GM18868 (cell line): ENCODE measurements around the gene ZNF316.

ENCODE experiments used
- ATAC-seq: cut with Tn5 transposase; IDR thresholded peaks from one replicate; pipeline ENCODE4 v1.9.1; 2021; ENCODE audit warnings: mild to moderate bottlenecking, moderate library complexity; ENCODE audit not compliant: unreplicated experiment

The ZNF316 gene

DNA sequence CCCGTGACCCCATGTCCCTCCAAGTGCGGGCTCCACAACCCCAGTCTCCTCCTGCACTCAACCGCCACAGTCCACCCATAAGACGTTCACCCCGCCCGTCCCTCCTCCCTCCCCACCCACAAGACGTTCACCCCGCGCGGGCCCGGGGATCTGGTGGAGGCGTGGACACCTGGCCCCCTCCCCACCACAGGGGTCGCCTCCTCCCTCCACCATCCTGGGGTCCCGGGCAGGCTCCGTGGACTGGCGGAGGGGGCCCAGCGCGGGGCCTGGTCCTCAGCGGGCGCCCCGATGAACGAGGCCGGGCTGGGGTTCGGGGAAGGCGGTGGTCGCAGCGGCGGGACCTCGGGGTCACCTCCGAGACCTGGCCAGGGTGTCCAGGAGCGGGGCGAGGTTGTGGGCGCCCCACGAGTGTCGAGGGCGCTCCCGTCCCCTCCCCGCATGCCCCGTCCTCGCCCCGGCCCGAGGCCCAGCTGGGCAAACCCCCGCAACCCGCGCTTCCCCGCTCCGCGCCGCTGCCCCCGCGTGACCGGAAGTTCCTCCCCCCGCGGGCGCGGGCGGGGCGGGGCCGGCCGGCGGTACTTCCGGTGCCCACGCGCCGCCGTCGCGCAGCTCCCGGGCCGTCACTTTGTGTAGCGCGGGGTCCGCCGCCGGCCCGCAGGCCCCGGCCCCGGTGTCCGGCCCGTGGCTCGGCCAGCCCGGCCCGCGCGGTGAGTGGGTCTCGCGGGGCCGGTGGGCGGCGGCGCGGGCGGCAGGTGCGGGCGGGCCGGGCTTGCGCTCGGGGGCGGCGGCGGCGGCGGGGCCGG, at the start of gene ZNF316:
ZNF316 (plus strand) TSS at position 578 of the 803 bp plus-strand sequence. CDS start 5,092 bp downstream, outside the sequence.
- ATAC-seq: peak; percentile 80

DNA sequence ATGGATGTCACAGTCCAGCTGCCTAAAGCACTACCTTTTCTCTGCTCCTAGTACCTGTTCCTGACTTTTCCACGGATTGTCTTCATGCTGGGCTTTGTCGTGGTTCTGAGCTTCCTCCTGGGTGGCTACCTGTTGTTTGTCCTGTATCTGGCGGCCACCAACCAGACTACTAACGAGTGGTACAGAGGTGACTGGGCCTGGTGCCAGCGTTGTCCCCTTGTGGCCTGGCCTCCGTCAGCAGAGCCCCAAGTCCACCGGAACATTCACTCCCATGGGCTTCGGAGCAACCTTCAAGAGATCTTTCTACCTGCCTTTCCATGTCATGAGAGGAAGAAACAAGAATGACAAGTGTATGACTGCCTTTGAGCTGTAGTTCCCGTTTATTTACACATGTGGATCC, 48.6 kb upstream of the ZNF316 start:
- ATAC-seq: no peak

DNA sequence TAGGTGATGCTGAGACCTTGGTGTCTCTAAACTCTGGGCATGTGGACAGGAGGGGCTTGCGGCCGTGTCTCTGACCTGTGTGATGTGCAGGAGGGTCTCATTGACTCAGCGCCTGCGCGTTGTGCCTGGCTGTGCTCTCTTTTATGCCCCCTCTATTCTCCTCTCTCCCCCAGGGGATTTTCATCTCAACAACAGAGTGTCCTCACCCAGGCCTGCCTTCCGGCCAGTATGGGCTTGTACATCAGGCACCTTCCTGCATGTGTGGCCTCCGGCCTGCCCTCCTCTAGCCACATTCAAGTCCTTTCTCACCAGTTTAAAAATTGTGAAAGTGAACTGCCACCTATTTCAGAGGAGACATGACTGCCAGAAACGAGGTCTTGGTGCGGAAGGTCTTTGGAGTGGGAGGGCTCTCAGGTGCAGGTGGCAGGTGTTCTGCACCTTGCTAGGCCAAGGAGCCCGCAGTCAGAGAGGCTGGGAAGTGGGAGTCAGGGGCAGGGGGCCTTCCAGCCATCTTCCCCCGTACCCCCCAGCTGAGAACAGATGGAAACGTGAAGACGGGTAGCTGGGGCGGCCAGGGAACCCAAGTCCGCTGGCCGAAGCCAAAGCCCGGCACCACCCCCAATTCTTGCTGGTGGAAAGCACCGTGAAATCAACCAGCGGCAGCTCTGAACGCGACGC, 47.8 kb upstream of the ZNF316 start:
- no peak for ATAC-seq

- peak; percentile 88 for ATAC-seq
These were observed 47.1 kb upstream of the ZNF316 start, which contains the start of gene INTS15 for GRCh38 chr7:6589829-6590644. Gene INTS15 (plus strand): TSS chr7:6590021. CDS start chr7:6590284, 263 bp downstream.

DNA sequence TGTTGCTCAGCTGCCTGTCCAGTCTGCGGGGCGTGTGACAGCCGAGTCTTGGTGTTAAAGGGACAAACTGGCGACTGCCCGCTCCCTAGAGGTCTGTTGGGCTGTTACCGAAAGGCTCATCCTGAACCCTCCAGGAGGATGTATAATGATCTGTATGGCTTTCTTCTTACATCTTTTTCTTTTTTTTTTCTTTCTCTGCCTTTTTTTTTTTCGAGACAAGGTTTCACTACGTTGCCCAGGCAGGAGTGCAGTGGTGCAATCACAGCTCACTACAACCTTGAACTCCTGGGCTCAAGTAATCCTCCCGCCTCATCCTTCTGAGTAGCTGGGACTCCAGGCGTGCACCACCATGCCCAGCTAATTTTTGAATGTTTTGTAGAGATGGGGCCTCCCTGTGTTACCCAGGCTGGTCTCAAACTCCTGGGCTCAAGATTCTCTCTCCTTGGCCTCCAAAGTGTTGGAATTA, 46.4 kb upstream of the ZNF316 start:
- no peak for ATAC-seq

- no peak for ATAC-seq
These were observed 37.0 kb upstream of the ZNF316 start for GRCh38 chr7:6600093-6600492.

DNA sequence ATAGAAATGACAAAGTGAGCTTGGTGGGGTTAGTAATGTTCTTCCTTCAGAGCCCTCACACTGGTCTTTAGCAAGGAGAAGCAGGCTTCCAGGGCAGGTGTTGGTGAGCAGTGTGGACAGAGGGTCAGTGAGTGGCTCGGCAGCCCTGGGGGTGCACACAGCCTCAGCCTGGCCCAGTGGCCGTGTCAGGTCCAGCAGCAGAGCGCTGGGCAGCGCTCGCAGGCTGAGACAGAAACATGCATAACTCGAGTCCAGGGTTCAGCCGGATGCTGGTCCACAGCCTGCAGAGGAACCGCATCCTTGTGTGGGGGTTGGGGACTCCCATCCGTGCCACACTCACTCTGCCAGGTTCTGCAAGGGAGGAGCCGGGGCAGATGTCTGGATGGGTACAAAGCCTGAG, 32.7 kb upstream of the ZNF316 start:
- ATAC-seq: no peak

DNA sequence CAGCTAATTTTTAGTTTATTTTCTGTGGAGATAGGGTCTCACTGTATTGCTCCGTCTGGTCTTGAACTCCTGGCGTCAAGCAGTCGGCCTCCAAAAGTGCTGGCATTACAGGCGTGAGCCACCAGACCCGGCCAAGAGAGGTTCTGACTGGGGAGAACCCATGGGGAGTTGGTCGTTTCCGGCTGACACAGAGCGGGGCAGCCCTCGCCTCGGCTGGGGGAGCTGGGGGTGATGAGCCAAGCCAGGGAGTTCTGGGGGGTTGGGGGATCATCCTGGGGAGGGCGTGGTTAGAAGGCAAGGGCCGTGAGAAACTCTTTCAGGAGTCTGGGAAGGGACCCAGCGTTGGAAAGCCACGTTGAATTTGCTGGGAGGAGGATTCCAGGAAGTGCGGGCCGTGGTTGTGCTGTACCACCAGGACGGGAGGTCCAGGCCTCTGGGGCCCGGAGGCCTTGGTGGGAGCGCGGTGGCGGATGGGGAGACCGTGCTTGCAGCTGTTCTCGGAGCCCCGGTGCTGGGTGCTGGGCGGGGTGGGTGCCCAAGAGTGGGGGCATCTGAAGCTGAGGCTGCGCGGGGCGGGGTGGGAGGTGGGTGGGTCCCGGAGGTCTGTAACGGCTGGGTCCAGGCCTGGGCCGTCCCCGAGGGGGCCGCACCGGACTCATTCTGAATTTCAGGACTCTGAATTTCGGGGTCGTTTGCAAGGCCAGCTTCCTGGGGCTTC, 30.1 kb upstream of the ZNF316 start:
- ATAC-seq: no peak

- no peak for ATAC-seq
These were observed 29.5 kb upstream of the ZNF316 start for GRCh38 chr7:6607651-6608051.

- ATAC-seq: no peak
These were observed 29.0 kb upstream of the ZNF316 start for GRCh38 chr7:6608081-6608480.

- ATAC-seq: no peak
These were observed 28.3 kb upstream of the ZNF316 start for GRCh38 chr7:6608794-6609193.

GRCh38 chr7:6612819-6613218, 24.3 kb upstream of the ZNF316 start:
- ATAC-seq: no peak

- ATAC-seq: no peak
These were observed 23.4 kb upstream of the ZNF316 start for GRCh38 chr7:6613706-6614105.

- no peak for ATAC-seq
These were observed 22.0 kb upstream of the ZNF316 start, which contains the start of gene ZNF853 for GRCh38 chr7:6614953-6615722. Gene ZNF853 (plus strand): TSS chr7:6615610. CDS start chr7:6616175, 565 bp downstream.

- ATAC-seq: no peak
These were observed 21.2 kb upstream of the ZNF316 start for GRCh38 chr7:6615723-6616555.

DNA sequence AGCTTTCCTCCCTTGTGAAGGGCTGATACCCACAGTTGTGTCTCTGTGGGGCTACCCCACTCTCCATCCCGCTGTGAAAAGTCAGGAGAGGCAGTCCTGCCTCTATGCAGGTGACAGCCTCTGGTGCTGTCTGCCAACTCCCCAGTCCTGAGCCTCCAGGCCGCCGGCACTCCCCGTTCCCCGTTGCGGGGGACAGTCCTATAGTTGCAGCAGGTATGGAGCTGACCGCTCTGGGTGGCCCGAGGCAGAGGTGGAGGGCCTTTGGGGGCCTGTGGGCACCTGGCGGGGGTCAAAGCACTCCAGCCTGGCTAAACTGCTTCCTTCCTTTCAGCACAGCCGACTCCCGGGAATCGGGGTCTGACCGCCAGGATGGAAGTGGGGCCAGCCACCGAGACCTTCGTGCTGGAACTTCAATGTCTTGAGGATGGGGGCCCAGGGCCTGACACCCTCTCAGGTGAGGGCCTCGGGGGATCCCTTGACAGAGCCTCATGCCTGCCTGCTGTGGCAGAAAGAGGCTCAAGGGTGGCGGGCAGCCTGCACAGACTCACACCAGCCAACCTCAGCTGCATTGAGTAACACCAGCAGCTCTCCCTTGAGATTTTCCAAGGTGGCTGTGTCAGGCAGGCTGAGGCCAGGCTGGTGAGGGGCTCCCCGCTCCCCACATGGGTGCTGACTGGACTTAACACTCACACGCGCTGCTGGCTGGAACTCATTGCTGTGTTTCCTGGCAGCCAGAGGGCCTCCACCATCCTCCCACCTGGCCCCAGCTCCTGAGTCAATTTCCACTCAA, 20.1 kb upstream of the ZNF316 start:
- ATAC-seq: no peak

- ATAC-seq: no peak
These were observed 18.5 kb upstream of the ZNF316 start for GRCh38 chr7:6618621-6619020.

DNA sequence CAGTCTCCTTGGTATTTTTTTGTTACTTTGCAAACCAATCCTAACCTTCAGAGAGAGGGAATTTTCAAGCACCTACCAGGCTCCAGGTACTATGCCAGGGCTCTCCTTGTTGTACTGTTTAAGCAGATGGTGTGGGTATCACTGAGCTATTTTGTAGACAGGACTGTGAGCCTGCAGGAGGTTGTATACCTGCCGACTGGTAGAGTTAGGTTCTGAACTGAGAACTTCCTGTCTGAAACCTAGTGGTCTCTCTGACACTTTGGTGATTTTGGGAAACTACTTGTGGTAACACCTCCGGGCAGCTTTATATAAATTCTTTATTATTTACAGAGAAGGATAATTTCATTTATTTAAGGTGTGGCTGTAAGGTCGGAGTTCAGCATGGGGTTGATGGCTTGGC, 17.2 kb upstream of the ZNF316 start:
- ATAC-seq: no peak
